Left forelimb (tissue), 1 donor: Measurements from ENCODE around the gene ARHGAP26.

Experiments
- DNase-seq: peaks from one replicate; pipeline ENCODE4 v3.0.0-alpha.2; 2018; ENCODE audit warnings: low spot score

ARHGAP26 gene

DNA sequence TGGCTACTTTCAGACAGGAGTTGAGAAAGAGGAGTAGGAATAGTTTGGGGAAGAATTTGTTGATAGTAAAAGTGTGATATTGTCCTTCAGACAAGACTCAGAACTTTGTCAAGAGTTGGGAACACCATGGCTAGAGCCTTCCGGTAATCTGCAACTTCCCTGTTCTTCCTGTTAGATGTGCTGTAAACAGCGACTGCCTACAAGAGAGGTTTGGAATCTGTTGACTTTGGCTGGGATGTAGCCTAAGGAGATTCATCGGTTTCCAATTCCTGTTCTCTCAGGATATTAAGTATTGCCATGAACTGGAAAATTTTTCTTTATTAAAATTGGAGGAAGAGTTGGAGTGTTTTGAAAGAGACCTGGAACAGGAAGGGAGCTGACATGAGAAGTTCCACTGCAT is 43.9 kb downstream of the ARHGAP26 start:
- no peak for DNase-seq

DNA sequence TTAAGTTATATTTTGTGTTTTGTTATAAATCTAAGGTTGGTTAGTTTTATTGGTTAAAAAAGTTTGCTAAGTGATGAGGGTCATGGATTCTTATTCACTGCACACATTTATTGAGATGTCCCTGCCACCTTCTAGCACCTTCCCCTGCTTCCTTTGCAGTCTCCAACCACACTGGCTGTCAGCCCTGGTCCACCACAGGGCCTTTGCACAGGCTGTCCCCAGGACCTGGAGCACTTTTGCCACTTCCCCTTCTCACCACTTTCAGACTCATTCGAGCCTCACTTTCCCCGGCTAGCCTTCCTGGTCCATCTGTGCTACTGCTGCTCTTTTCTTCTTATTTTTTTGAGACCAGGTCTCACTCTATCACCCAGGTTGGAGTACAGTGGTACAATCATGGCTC is 45.3 kb downstream of the ARHGAP26 start:
- DNase-seq = no peak

DNA sequence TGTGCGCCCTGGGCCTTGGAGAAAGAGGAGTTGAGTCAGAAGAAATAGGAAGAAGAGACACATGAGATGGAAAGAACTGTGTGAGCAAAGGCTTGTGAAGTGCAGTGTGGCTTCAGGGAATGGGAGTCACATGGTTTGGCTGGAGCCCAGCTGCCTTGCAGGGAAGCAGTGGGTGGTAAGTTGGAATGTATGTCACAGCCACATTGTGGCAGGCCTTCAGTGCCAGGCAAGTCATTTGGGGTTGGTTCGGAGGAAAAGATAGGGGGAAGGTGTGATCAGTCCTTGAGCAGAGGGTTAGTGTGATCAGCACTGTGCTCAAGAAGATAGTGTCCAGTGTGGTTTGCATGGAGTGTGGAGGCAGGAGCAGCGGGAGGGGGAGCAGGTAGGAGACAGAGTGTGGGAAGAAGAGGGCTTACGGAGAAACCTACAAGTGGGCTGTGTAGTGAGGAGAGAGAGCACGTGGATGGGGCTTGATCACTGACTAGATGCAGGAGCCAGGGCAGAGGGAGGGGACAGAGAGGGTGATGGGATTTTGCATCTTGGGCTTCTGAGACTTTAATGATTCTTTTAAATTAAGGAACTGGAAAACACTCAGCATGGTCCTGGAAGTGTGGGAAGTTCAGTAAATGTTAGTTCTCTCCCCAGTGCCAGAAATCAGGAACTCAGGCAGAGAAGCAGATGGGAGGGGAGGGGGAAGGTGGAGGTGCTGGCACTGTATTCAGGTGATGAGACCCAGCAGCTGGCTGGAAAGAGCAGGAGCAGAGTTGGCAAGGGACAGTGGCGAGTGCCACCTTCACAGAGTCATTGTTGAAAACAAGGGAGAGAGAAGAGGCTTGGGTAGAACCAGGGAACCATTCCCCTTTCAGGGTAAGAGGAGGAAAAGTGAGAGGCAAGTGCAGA is 46.6 kb downstream of the ARHGAP26 start:
- DNase-seq = no peak

DNA sequence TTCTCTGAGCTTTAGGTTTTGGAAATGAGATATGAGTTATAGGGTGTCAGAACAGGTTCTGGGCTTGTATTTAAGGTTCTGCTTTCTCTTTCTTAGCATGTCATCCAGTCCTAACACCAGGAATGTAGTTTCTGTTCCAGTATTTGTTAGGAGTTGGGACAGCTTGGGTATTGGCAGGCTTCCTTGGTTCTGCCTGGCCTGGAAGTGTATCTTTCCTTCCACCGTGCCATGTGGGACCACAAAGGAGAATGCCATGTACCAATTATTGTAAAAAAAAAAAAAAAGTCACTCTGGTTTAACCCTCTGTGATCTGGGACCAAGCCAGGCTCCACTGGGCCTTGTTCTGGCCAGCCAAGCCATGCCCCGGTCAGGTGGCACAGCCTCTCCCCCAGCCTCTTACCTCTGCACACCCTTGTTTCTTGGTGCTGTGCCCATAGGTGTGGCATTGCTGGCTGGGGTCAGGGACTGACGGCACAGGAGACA is 47.8 kb downstream of the ARHGAP26 start:
- DNase-seq = no peak

DNA sequence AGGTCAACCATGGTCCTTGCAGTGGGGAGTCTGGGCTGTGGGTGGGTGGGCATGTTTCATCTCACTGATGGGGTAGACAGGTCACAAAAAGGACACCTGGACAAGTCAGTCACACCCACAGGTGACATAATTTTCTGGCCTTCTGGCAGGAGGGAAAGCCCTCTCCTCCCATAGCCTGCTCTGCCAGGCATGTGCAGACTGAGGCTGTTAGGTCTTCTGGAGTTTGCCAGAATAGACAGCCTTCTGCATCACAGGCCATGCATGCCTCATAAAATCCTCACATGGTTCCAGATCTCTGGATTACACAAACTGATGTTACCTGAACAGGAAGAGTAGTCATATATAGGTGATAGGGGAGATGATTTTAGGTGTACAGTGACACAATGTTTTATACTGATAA is 49.1 kb downstream of the ARHGAP26 start:
- no peak for DNase-seq

DNA sequence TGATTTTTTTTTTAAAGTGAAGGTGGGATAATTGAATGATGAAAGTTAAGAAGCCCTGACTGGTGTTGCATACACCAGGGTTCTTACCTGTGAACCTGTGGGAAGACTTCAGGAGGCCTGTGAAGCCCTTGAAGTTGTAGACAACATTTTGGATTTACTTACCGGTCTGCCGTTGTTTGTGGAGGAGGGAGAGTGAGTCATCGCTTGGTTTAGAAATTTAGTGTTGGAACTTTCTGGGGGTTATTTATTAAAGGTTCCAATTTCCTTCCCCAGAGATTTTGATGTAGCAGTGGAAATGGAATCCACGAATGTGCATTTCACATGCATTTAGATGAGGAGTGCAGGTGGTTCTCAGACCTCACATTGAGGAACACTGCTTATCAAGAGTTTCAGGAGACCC is 49.6 kb downstream of the ARHGAP26 start:
- no peak for DNase-seq

DNA sequence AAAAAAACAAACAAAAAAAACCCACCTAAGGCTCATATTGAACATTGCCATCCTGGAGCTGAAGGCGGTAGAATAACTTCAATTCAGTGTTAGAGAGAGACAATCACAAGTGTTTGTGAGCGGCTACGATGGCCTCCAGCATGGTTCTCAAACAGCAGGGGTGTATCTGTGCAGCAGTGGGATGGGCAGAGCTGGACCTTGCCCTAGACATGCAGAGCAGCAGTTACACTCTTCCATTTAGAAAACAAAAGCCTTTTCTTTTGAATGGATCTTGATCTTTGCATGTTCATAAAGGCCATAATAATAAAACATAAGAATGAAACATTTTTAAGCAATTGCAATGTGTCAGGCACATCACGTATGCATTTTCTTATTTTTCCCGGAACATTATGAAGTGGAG is 50.3 kb downstream of the ARHGAP26 start:
- no peak for DNase-seq

DNA sequence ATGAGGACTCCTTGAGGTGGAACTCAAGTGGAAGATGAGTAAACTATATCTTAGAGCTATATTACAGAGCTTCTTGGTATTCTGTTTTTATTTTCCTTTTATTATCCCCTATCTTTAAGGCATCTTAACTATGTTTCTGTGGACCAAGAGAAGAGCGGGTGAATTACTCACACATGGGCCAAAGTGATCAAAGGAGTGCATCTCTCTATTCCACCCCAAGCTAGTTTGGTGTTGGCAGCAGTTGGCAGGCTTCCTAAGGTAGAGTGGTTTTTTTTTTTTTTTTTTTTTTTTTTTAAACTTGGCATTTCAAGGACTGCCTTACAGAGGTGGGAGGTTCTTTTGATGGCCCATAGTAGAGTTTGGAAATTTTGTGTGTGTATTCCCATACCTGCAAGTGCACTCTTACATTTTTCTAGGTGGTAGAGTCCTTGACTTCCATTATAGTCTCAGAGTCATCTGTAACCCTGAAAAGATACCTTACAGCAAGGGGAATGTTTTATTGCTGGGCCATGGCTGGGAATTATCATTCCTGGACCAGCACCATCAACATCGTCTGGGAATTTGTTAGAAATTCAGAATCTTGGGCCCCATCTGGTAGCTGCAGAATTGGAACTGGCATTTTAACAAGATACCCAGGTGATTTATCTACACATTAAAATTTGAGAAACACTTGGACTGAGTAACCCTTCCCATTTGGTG is 51.0 kb downstream of the ARHGAP26 start:
- no peak for DNase-seq

DNA sequence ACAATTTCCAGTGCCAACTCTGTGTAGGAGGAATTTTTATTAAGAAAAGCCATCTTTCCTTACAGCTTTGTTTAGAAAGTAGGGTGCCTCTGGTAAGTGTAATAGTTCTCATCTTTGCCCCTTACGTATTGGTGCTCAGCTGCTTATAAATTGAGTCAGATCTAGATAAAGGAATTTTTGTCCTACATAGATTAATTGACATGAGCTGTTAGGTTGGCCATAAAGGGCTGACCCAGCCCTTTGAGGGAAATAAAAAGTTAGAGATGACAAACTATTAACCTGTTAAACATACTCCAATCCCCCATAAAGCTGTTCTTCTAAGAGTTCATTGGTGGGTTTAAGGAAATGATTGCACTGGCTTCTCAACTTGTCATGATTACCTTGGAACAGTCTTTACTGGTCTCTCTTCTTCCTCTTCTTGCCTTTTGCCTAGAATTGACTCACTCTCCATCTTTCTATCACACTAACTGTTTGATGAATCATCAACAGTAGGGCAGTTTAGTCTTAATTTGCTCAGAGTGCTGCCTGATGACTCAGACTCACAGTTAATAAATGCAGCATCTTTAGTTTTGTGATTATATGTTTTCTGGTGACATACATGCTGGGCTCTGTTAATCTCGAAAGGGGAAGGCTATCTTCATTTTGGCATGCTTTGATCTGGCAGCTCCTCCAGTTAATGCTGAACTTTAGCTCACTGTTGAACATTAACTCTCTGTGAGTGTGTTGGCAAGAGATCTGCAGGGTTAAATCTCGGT is 51.7 kb downstream of the ARHGAP26 start:
- DNase-seq = no peak

DNA sequence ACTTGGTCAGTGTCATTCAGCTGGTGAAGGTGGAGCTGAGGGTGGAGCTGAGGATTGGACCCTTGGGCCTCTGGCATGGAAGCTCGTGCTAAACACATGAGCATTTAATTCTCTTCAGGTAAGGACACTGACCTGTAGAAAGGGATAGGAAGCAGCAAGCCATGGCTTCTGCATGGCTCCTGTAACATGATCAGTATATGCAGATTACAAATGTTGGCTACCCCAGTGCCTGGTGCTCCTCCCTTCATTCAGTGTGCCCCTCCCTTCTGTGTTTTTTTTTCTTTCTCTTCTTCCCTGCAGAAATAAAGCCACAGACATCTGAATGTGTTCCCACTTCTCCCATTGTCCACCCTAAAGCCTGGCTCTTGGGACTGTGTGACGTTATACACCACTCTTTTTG is 52.9 kb downstream of the ARHGAP26 start:
- no peak for DNase-seq

DNA sequence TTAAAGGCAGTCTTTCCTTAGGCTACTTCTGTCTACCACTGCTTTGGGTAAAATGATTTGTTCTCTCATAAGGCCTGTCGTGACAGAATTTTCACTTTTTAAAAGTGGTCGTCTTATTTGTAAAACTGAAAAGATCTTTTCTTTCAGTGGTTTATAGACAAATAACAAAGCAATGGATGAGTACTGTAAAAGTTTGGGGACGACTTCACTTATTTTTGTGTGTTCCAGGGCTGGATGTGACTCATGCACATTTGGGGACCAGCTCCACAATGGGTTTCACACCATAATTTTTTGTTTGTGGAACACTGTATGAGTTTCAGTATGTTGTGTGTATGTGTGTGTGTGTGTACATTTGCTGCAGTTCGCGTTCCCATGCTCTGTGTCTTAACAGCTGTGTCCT is 53.6 kb downstream of the ARHGAP26 start:
- no peak for DNase-seq

DNA sequence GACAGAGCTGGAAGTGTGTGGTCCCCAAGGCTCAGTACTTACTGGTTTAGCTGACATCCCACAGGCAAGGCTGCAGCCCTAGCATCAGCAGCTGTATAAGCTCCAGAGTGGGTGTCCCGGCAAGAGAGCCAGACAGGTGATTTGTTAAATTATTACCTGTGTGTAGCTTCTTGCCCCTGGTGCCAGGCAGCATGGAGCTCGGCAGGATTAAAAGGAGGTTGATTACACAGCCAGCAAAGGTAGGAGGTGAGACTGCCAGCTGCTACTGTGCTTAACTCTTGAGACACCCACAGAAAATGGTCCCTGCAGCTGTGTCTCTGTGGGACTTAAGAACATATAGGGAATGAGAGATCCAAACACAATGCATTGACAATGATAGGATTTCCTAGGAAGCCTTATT is 54.2 kb downstream of the ARHGAP26 start:
- no peak for DNase-seq

DNA sequence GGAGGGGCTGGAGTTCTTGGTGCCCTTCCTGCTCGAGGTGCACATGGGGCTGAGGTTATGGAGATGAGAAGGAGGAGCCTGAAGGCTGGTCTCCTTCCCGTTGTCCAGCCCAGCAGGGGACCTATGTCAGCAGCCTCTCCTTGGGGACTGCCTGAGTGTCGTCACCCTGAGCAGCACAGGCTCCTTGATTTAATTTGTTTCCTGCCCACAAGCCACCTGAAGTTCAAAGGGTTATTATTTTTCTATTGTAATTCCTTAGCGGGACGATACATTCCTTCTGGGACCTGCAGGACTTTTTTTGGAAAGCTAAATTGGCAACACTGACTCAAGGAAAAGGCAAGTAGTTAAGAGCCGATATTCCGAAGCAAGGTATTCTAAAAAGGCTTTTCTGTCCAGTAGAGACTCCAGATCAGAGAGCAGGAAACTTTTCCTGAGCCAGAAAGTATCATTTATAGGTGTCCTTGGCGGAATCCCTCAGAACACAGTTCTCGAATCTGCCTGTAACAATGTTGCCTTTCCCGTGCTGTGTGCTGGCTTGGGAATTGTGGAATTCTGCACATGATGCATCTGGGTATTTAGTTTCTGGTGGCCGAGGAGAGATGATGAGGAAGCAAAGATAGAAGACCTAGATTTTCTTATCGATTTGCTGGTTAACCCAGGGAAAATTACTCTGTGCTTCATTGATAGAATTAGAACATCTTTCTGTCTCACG is 55.4 kb downstream of the ARHGAP26 start:
- DNase-seq = no peak

DNA sequence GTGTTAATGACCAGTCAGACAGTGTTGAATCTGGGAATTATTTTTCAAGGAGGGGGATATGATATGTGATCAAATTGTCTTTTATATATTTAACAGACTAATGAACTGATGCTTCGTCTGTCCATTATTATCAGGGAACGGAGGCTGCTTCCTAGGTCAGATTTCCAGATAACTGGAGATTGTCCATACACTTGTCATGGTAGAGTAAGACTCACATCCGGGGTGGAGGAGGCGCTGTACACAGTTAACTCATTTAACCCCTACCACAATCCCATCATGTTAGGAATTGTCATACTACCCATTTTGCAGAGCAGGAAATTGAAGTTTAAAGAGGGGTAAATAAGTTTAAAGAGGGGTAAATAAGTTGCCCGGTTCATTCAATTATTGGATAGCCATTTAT is 55.9 kb downstream of the ARHGAP26 start:
- DNase-seq = no peak

DNA sequence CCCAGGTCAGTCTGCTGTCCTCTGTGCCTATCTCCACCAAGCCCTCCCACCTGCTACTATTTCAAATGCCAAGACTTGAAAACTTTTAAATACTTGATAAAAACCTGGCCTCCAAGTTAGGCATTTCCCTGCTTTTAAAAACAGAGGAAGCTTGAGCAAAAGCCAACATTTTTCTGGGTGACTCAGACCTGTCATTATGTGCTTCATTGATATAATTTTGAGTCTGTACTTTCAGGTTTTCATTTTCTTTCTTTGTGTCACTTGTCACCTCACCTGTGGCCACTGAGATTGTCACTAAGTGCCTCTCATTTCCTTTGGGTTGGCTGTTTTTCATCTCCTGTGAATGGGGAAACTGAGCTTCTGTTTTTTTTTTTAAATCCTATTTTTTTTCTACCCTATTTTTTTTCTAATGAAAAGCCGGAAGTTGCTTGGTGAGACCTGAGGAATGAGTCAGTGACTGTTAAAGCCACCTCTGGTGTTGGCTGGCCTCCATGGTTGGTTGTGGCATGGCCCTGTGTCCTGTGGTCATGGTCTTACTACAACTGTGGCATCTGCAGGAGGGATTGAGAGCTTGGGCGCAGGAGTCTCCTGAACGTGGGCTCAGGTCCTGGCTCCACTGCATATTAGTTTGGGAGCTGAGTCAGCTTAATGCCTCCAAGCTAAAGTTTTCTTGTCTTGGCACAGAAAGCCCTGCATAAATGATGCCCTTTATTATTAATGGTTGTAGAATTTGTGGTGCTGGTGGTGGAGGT is 56.7 kb downstream of the ARHGAP26 start:
- no peak for DNase-seq

DNA sequence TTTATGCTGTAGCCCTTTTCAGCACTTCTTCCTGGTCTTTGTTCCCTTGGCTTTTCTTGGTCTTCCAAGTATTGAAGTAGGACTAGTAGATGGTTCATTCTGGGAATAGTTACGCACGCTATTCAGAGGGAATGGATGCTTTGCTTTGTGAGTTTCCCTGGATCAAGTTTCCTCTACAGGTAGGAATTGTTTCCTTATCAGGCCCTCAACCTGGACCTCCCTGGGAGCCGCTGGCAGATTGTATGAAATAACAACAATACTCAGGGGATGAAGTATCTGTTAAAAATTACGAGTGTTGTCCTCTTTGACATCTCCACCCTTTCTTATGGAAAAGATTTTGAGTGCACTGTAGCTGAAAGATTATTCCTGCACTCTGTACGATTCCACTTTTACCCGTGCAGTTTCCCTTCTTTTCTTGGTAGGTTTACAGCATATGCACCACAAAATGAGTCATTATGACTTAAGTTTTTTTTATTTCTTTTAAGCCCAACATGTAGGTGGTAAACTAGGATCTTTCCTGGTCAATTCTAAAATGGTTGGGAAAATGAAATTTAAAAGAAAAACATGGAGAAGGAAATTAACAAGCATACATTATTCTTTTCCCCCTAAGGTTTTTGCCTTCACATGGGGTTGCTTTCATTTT is 57.9 kb downstream of the ARHGAP26 start:
- no peak for DNase-seq

DNA sequence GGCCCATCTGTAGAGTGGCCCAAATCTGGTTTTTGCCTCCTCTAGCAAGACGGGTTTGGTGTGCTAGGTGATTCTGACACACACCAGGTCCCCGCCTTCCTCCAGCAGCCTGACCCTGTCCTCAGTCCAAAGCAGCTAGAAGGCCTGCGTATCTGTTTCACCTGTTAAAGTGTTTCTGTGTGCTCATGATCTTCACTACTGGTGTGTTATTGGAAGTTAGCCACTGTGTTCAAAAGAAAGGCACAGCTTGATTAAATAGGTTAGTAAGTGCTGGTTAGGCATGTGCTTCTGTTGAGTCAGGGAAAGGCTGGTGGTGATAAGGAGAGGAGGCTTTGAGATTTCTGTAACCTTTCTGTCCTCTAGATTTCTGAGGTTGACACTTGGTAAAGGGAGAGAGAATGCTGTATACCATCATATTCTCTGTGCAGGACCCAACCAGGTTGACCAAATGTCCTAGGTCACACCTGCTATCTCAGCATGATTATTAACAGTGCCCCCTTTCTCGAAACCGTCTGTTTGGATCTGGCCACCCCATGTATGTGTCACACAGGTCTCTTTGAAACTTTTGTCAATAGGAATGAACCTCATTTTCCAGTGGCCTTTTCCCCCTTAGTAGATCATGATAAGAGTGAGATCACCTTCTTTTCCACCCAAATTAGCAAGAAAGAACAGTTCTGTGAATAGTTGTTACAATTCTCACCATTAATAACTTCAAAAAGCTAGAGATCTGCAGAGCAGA is 58.8 kb downstream of the ARHGAP26 start:
- no peak for DNase-seq

DNA sequence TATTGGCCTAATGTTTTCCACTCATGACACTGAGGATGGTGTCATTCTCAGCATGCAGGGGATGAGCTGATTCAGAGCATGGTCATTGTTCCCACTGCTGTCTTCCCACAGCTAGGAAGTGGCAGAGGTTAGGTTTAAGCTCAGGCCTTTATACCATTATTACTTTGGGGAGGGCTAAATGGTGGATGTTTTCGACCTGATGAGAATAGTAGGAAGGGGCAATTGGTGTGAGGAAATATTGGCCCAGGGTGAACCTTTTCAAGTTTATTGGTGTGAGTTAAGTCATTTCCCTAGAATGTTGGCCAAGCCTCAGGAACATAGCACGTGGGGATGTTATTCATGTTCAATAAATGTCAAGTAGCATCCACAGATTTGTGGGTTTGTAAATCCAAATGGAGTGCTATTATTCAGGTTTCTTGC is 59.6 kb downstream of the ARHGAP26 start:
- no peak for DNase-seq

DNA sequence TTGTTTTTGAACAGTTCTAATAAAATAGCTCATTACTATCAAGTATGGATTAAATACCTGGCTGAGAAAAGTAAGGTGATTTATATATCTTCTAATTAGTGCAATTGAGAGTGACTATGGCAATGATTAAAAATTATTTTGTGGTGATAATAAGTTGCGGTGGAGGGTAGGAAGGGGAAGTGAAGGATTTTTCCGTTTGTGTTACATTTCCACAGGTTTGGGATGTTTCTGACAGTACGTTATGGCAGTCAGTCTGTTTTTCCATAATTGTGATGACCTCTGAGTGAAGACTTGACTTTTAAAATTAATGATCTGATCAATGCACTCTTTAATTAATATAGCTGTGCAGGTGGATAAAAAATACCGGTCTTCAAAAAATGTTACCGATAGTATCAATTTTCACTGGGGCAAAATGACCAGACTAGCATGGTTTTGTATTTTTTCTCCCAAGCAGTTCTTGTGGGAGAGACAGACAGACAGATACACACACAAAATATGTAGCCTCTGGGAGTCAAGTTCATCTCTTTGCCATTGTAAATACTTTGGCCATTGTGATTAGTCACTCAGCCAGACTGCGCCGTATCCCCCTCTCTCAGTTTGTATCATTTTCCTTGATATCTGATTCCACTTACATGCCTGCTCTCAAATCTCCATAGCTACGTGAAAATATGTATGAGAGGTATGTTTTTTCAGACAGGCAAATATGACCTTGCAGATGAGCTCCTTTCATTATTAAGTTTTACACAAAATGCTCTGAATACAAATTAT is 60.2 kb downstream of the ARHGAP26 start:
- DNase-seq = no peak
